WTC11 (cell line): ENCODE results near the gene TRAF3IP1. TPM values are rescaled to one million over a fixed set of nuclear protein-coding genes. Genes with fewer than 3 reads are reported as not detected.

ENCODE experiments used
- ATAC-seq: fragments of 200-7000 bp; cut with Tn5 transposase; 2 replicates; pipeline ENCODE4 v1.10.0; 2021; ENCODE audit warnings: mild to moderate bottlenecking, moderate library complexity
- CTCF ChIA-PET: fragments of 300-600 bp; sonication (Branson Sonifier 250); formaldehyde crosslinking; loops from one replicate; lab custom pipeline; 2021; ENCODE audit warnings: antibody characterized with exemption; lab: Charles Lee
- POLR2A ChIA-PET: fragments of 350-600 bp; sonication (Branson Sonifier 250); formaldehyde crosslinking; loops from one replicate; lab custom pipeline; 2021; ENCODE audit warnings: antibody characterized with exemption; lab: Charles Lee
- DNase-seq: peaks from one replicate; pipeline ENCODE4 v3.0.0; 2021; ENCODE audit warnings: low spot score
- H3K27ac Mint-ChIP-seq: 2 replicates; pipeline ENCODE4 v1.8.0; 2021; ENCODE audit warnings: mixed read lengths
- H3K27me3 Mint-ChIP-seq: 2 replicates; pipeline ENCODE4 v1.8.0; 2021; ENCODE audit warnings: low read depth, mild to moderate bottlenecking, moderate library complexity, mixed read lengths
- H3K36me3 Mint-ChIP-seq: 2 replicates; pipeline ENCODE4 v1.8.0; 2021; ENCODE audit warnings: mixed read lengths
- H3K4me1 Mint-ChIP-seq: 2 replicates; pipeline ENCODE4 v1.8.0; 2022; ENCODE audit warnings: mixed read lengths
- H3K4me3 Mint-ChIP-seq: 2 replicates; pipeline ENCODE4 v1.8.0; 2021; ENCODE audit warnings: mild to moderate bottlenecking, moderate library complexity, mixed read lengths
- H3K9me3 Mint-ChIP-seq: 2 replicates; pipeline ENCODE4 v1.8.0; 2021; ENCODE audit warnings: mixed read lengths
- ATF6 ChIP-seq: sonication (generic); formaldehyde crosslinking; IDR thresholded peaks from 2 replicates; pipeline ENCODE4 v1.8.1; 2023; ENCODE audit warnings: mild to moderate bottlenecking, missing genetic modification reagents
- EMX1 ChIP-seq: fragments of 250-450 bp; sonication (Bioruptor Pico); IDR thresholded peaks from 2 replicates; pipeline ENCODE4 v1.8.0; 2021; ENCODE audit warnings: mild to moderate bottlenecking
- ESRRA ChIP-seq: sonication (generic); formaldehyde crosslinking; IDR thresholded peaks from 2 replicates; pipeline ENCODE4 v1.8.1; 2022; ENCODE audit warnings: mild to moderate bottlenecking, missing genetic modification reagents, borderline replicate concordance
- FOXK1 ChIP-seq: sonication (generic); formaldehyde crosslinking; IDR thresholded peaks from 2 replicates; pipeline ENCODE4 v1.8.0; 2022; ENCODE audit warnings: mild to moderate bottlenecking, moderate library complexity, missing genetic modification reagents
- GABPB1 ChIP-seq: sonication (generic); formaldehyde crosslinking; IDR thresholded peaks from 2 replicates; pipeline ENCODE4 v1.8.1; 2023; ENCODE audit warnings: mild to moderate bottlenecking, missing genetic modification reagents
- GRHL2 ChIP-seq: fragments of 250-450 bp; sonication (Bioruptor Pico); IDR thresholded peaks from 2 replicates; pipeline ENCODE4 v1.8.0; 2022; ENCODE audit warnings: mild to moderate bottlenecking, moderate library complexity; ENCODE audit not compliant: insufficient replicate concordance, severe bottlenecking
- IRF2 ChIP-seq: sonication (generic); formaldehyde crosslinking; IDR thresholded peaks from 2 replicates; pipeline ENCODE4 v1.8.0; 2022; ENCODE audit warnings: low read depth, missing genetic modification reagents, borderline replicate concordance
- JAZF1 ChIP-seq: fragments of 250-450 bp; sonication (Bioruptor Pico); IDR thresholded peaks from 2 replicates; pipeline ENCODE4 v1.9.0; 2021; ENCODE audit warnings: moderate library complexity, mild to moderate bottlenecking, inconsistent platforms
- NFATC4 ChIP-seq: fragments of 250-450 bp; sonication (Bioruptor Pico); IDR thresholded peaks from 2 replicates; pipeline ENCODE4 v1.9.0; 2021; ENCODE audit warnings: mild to moderate bottlenecking
- NR3C1 ChIP-seq: sonication (generic); formaldehyde crosslinking; conservative IDR thresholded peaks from 2 replicates; pipeline ENCODE4 v1.8.1; 2023; ENCODE audit warnings: low read depth, mild to moderate bottlenecking, missing genetic modification reagents
- OVOL2 ChIP-seq: fragments of 250-450 bp; sonication (Bioruptor Pico); IDR thresholded peaks from 2 replicates; pipeline ENCODE4 v1.9.0; 2021; ENCODE audit warnings: mild to moderate bottlenecking, borderline replicate concordance
- TEAD4 ChIP-seq: sonication (generic); formaldehyde crosslinking; IDR thresholded peaks from 2 replicates; pipeline ENCODE4 v1.8.0; 2022; ENCODE audit warnings: mild to moderate bottlenecking, missing genetic modification reagents
- USF1 ChIP-seq: sonication (generic); formaldehyde crosslinking; IDR thresholded peaks from 2 replicates; pipeline ENCODE4 v1.8.0; 2022; ENCODE audit warnings: mild to moderate bottlenecking, missing genetic modification reagents
- ZBTB43 ChIP-seq: sonication (generic); formaldehyde crosslinking; IDR thresholded peaks from 2 replicates; pipeline ENCODE4 v1.8.1; 2023; ENCODE audit warnings: mild to moderate bottlenecking, missing genetic modification reagents
- ZMAT4 ChIP-seq: fragments of 250-450 bp; sonication (Bioruptor Pico); IDR thresholded peaks from 2 replicates; pipeline ENCODE4 v1.9.0; 2021; ENCODE audit warnings: mild to moderate bottlenecking
- ZNF396 ChIP-seq: fragments of 250-450 bp; sonication (Bioruptor Pico); IDR thresholded peaks from 2 replicates; pipeline ENCODE4 v1.8.0; 2021; ENCODE audit warnings: mild to moderate bottlenecking, moderate library complexity, borderline replicate concordance
- ZNF425 ChIP-seq: fragments of 250-450 bp; sonication (Bioruptor Pico); conservative IDR thresholded peaks from 2 replicates; pipeline ENCODE4 v1.9.0; 2021; ENCODE audit warnings: mild to moderate bottlenecking
- ZNF532 ChIP-seq: fragments of 250-450 bp; sonication (Bioruptor Pico); IDR thresholded peaks from 2 replicates; pipeline ENCODE4 v1.9.0; 2021; ENCODE audit warnings: mild to moderate bottlenecking, borderline replicate concordance
- ZNF671 ChIP-seq: fragments of 250-450 bp; sonication (Bioruptor Pico); IDR thresholded peaks from 2 replicates; pipeline ENCODE4 v1.8.0; 2021; ENCODE audit warnings: mild to moderate bottlenecking
- total RNA-seq: library from RNA; stranded (reverse); gene quantifications from 3 replicates; pipeline ENCODE4 v1.2.3, GENCODE V29; 2021

TRAF3IP1 gene
- total RNA-seq, 1 experiment from 2014 or later = 18.7 TPM

- TF ChIP-seq NR3C1 (CRISPR knock-in tag) (no peak), ESRRA (CRISPR knock-in tag) (no peak), ZNF425 (CRISPR knock-in tag) (no peak), OVOL2 (no peak), ZMAT4 (CRISPR knock-in tag) (no peak), EMX1 (CRISPR knock-in tag) (no peak), IRF2 (CRISPR knock-in tag) (no peak), GRHL2 (CRISPR knock-in tag) (no peak), TEAD4 (CRISPR knock-in tag) (no peak), ZBTB43 (no peak), ZNF396 (CRISPR knock-in tag) (no peak), ZNF532 (CRISPR knock-in tag) (no peak), ATF6 (CRISPR knock-in tag) (no peak)
These were observed 128.9 kb downstream of the TRAF3IP1 start (continued) for GRCh38 chr2:238449241-238449640.

GRCh38 chr2:238449909-238450417 lies 129.6 kb downstream of the TRAF3IP1 start:
- H3K27ac Mint-ChIP-seq = peak overlapping the region; percentile 13; the same call in 1 of the 2 replicates
- H3K4me3 Mint-ChIP-seq = no peak overlapping the region
- ChIA-PET CTCF (no interaction called here), POLR2A (interaction anchor here (0.6 kb wide), 1 partner anchor 1576 kb away, joined by 6 read pairs; no protein-coding TSS in a partner anchor)
- no peak for DNase-seq
- no peak for TF ChIP-seq FOXK1 (CRISPR knock-in tag)
- peak; percentile 82 for TF ChIP-seq GABPB1 (CRISPR knock-in tag)
- no peak for TF ChIP-seq JAZF1 (CRISPR knock-in tag)
- no peak for TF ChIP-seq USF1 (CRISPR knock-in tag)
- TF ChIP-seq NFATC4 = no peak
- no peak for TF ChIP-seq EMX1 (CRISPR knock-in tag)
- no peak for TF ChIP-seq ZNF671 (CRISPR knock-in tag)
- no peaks in the 10 kb centered on the region for H3K27me3 Mint-ChIP-seq
- H3K36me3 Mint-ChIP-seq = peaks cover 62% of the 10 kb centered on the region
- no peak for ATAC-seq
- H3K4me1 Mint-ChIP-seq = no peaks in the 10 kb centered on the region
- 0 out of 2 replicates have a peak, but pooled peaks cover 5% of the 10 kb centered on the region for H3K9me3 Mint-ChIP-seq
